ENCODE measurements around the gene RCN2. TPM values are rescaled to one million over a fixed set of nuclear protein-coding genes. Genes with fewer than 3 reads are reported as not detected.
A peak's percentile ranks its signal among the peaks of the same experiment; 100 is the strongest.

The RCN2 gene
- total RNA-seq, 1 donor, result 50.3 TPM

DNA sequence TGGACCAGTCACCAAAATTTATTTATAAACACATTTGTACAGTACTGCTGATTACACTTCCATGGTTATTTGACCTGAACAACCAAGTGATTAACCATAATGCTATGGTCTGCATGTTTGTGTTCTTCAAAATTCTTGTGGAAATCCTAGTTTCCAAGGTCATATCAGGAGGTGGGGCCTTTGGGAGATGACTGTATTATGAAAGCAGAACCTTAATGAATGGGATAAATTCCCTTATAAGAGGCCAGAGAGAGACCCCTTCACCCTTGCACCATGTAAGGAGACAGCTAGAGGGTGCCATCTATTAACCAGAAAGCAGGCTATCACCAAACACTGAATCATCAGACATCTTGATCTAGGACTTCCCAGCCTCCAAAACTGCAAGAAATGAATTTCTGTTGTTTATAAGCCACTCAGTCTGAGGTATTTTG, 28.3 kb upstream of the RCN2 start:
- Histone ChIP-seq H3K27me3 (ENCODE audit: insufficient read depth, low read length) (no peaks in the 10 kb centered on the region), H3K4me2 (ENCODE audit: insufficient read depth, low read length) (no peak overlapping the region), H3K9me3 (ENCODE audit: low read depth, low read length) (no peaks in the 10 kb centered on the region), H3K27ac (ENCODE audit: low read depth, low read length) (no peak overlapping the region), H3K79me2 (ENCODE audit: insufficient read depth, low read length) (peaks cover 6% of the 10 kb centered on the region), H3K36me3 (ENCODE audit: insufficient read depth, low read length) (no peaks in the 10 kb centered on the region), H2AFZ (ENCODE audit: low read length) (no peak overlapping the region), H3K4me1 (ENCODE audit: insufficient read depth, low read length) (peaks cover 12% of the 10 kb centered on the region), H4K20me1 (ENCODE audit: insufficient read depth, low read length) (no peaks in the 10 kb centered on the region), H3K4me3 (ENCODE audit: insufficient read depth, low read length) (no peak overlapping the region)
- DNase-seq (ENCODE audit: insufficient read length, low spot score, missing footprints), result no peak
- TF ChIP-seq, protein P1, sequence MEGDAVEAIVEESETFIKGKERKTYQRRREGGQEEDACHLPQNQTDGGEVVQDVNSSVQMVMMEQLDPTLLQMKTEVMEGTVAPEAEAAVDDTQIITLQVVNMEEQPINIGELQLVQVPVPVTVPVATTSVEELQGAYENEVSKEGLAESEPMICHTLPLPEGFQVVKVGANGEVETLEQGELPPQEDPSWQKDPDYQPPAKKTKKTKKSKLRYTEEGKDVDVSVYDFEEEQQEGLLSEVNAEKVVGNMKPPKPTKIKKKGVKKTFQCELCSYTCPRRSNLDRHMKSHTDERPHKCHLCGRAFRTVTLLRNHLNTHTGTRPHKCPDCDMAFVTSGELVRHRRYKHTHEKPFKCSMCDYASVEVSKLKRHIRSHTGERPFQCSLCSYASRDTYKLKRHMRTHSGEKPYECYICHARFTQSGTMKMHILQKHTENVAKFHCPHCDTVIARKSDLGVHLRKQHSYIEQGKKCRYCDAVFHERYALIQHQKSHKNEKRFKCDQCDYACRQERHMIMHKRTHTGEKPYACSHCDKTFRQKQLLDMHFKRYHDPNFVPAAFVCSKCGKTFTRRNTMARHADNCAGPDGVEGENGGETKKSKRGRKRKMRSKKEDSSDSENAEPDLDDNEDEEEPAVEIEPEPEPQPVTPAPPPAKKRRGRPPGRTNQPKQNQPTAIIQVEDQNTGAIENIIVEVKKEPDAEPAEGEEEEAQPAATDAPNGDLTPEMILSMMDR (IDR thresholded peaks at IDR 0.05; ENCODE audit: extremely low read depth, low read depth, low read length), result peak; percentile 40

GRCh38 chr15:76904461-76905012, 27.0 kb upstream of the RCN2 start:
- TF ChIP-seq, protein P1 (IDR thresholded peaks at IDR 0.05; ENCODE audit: extremely low read depth, low read depth, low read length), result no peak
- no peaks in the 10 kb centered on the region for H4K20me1 ChIP-seq (ENCODE audit: insufficient read depth, low read length)
- no peak for DNase-seq (ENCODE audit: insufficient read length, low spot score, missing footprints)

GRCh38 chr15:76905013-76905839, 26.3 kb upstream of the RCN2 start, which contains the start of gene SCAPER:
SCAPER (minus strand) TSS chr15:76905340; CDS start chr15:76883817, 21,523 bp downstream.
- no peaks in the 10 kb centered on the region for H3K9me3 ChIP-seq (ENCODE audit: low read depth, low read length)
- H3K4me1 ChIP-seq (ENCODE audit: insufficient read depth, low read length), result peaks cover 12% of the 10 kb centered on the region
- peak within 1 kb of the TSS; percentile 10 for H3K27ac ChIP-seq (ENCODE audit: low read depth, low read length)
- H4K20me1 ChIP-seq (ENCODE audit: insufficient read depth, low read length), result no peaks in the 10 kb centered on the region
- H3K79me2 ChIP-seq (ENCODE audit: insufficient read depth, low read length), result peaks cover 6% of the 10 kb centered on the region
- DNase-seq (ENCODE audit: insufficient read length, low spot score, missing footprints), result peak; percentile 99
- peak within 1 kb of the TSS; percentile 99 for H2AFZ ChIP-seq (ENCODE audit: low read length)
- peak within 1 kb of the TSS; percentile 93 for H3K4me2 ChIP-seq (ENCODE audit: insufficient read depth, low read length)
- no peaks in the 10 kb centered on the region for H3K27me3 ChIP-seq (ENCODE audit: insufficient read depth, low read length)
- TF ChIP-seq, protein P1 (IDR thresholded peaks at IDR 0.05; ENCODE audit: extremely low read depth, low read depth, low read length), result no peak
- no peaks in the 10 kb centered on the region for H3K36me3 ChIP-seq (ENCODE audit: insufficient read depth, low read length)
- peak within 1 kb of the TSS; percentile 90 for H3K4me3 ChIP-seq (ENCODE audit: insufficient read depth, low read length)

More at GRCh38 chr15:76904461-76905012, 27.0 kb upstream of the RCN2 start:
- Histone ChIP-seq H3K4me3 (ENCODE audit: insufficient read depth, low read length) (peak overlapping the region; percentile 90), H3K79me2 (ENCODE audit: insufficient read depth, low read length) (peaks cover 6% of the 10 kb centered on the region), H3K27ac (ENCODE audit: low read depth, low read length) (no peak overlapping the region), H3K36me3 (ENCODE audit: insufficient read depth, low read length) (no peaks in the 10 kb centered on the region), H3K9me3 (ENCODE audit: low read depth, low read length) (no peaks in the 10 kb centered on the region), H3K4me1 (ENCODE audit: insufficient read depth, low read length) (peaks cover 12% of the 10 kb centered on the region), H3K4me2 (ENCODE audit: insufficient read depth, low read length) (peak overlapping the region; percentile 93), H3K27me3 (ENCODE audit: insufficient read depth, low read length) (no peaks in the 10 kb centered on the region), H2AFZ (ENCODE audit: low read length) (peak overlapping the region; percentile 94)

DNA sequence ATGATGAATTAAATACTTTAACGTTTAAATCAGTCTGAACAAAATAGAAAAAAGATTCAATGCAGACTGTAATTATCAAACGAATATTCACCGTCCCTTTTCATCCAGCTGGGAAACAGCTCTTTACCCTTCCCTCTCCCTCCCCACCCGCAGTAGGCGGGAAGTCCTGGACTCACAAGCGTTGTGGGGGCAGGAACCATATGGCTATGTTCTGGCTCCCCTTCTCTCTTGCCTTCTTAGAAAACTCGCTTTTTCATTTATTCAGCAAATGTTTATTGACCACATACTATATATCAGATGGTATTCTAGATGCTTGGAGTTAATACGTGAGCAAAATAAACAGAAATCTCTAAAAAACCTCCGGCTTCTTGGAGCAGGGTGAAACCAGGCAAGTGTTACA, 25.7 kb upstream of the RCN2 start:
- Histone ChIP-seq H2AFZ (ENCODE audit: low read length) (peak overlapping the region; percentile 99), H3K4me1 (ENCODE audit: insufficient read depth, low read length) (peaks cover 12% of the 10 kb centered on the region), H3K36me3 (ENCODE audit: insufficient read depth, low read length) (no peaks in the 10 kb centered on the region), H3K9me3 (ENCODE audit: low read depth, low read length) (no peaks in the 10 kb centered on the region), H3K27ac (ENCODE audit: low read depth, low read length) (no peak overlapping the region), H3K27me3 (ENCODE audit: insufficient read depth, low read length) (no peaks in the 10 kb centered on the region), H3K4me2 (ENCODE audit: insufficient read depth, low read length) (peak overlapping the region; percentile 93), H4K20me1 (ENCODE audit: insufficient read depth, low read length) (no peaks in the 10 kb centered on the region), H3K4me3 (ENCODE audit: insufficient read depth, low read length) (peak overlapping the region; percentile 90), H3K79me2 (ENCODE audit: insufficient read depth, low read length) (peaks cover 4% of the 10 kb centered on the region)
- TF ChIP-seq, protein P1 (IDR thresholded peaks at IDR 0.05; ENCODE audit: extremely low read depth, low read depth, low read length), result no peak
- DNase-seq (ENCODE audit: insufficient read length, low spot score, missing footprints), result no peak
